LNCAP (cell line): ENCODE measurements around the gene FOXP1.

ENCODE experiments used
- CTCF ChIP-seq: fragments of 450-650 bp; IDR thresholded peaks from 2 replicates; pipeline ENCODE4 v1.5.1; 2017; ENCODE audit warnings: mild to moderate bottlenecking

The FOXP1 gene

GRCh38 chr3:71345429-71346040 lies 238.0 kb downstream of the FOXP1 start:
- TF ChIP-seq CTCF: no peak

- no peak for TF ChIP-seq CTCF
These were observed 241.8 kb downstream of the FOXP1 start for GRCh38 chr3:71341721-71342120.

GRCh38 chr3:71339049-71339448 lies 244.5 kb downstream of the FOXP1 start:
- TF ChIP-seq CTCF: no peak

GRCh38 chr3:71332813-71333212 lies 250.7 kb downstream of the FOXP1 start:
- no peak for TF ChIP-seq CTCF

- no peak for TF ChIP-seq CTCF
These were observed 252.6 kb downstream of the FOXP1 start for GRCh38 chr3:71330909-71331308.

- TF ChIP-seq CTCF: no peak
These were observed 253.0 kb downstream of the FOXP1 start for GRCh38 chr3:71330505-71330904.

- no peak for TF ChIP-seq CTCF
These were observed 253.7 kb downstream of the FOXP1 start for GRCh38 chr3:71329817-71330216.

- TF ChIP-seq CTCF: no peak
These were observed 254.6 kb downstream of the FOXP1 start for GRCh38 chr3:71328926-71329325.
